Muscle layer of colon (tissue), 2 donors: Measurements from ENCODE around the gene TSLP.

ENCODE experiments used
- H3K27ac ChIP-seq: one replicate; pipeline ENCODE4 v1.7.0; 2013; ENCODE audit warnings: low read depth, mild to moderate bottlenecking, low read length, moderate library complexity
- H3K27me3 ChIP-seq, 2 donors: one replicate each; pipeline ENCODE4 v1.7.0; 2013; ENCODE audit warnings: low read length in 2 of 2, mild to moderate bottlenecking in 2 of 2; ENCODE audit not compliant: insufficient read depth in 2 of 2, control insufficient read depth in 1 of 2
- H3K36me3 ChIP-seq: one replicate; pipeline ENCODE4 v1.7.0; 2013; ENCODE audit warnings: mild to moderate bottlenecking, low read length; ENCODE audit not compliant: insufficient read depth
- H3K4me1 ChIP-seq: one replicate; pipeline ENCODE4 v1.7.0; 2013; ENCODE audit warnings: mild to moderate bottlenecking, low read length; ENCODE audit not compliant: insufficient read depth
- H3K4me3 ChIP-seq, 2 donors: one replicate each; pipeline ENCODE4 v1.7.0; 2013; ENCODE audit warnings: low read length in 2 of 2, low read depth in 1 of 2, mild to moderate bottlenecking in 1 of 2, moderate library complexity in 1 of 2
- H3K9ac ChIP-seq: one replicate; pipeline ENCODE4 v1.7.0; 2013; ENCODE audit warnings: low read length
- H3K9me3 ChIP-seq: one replicate; pipeline ENCODE4 v1.7.0; 2013; ENCODE audit warnings: mild to moderate bottlenecking, low read length
- donor health status: abdominal sarcoma.
- donor health status: Adenocarcinoma of cecum.

TSLP gene

DNA sequence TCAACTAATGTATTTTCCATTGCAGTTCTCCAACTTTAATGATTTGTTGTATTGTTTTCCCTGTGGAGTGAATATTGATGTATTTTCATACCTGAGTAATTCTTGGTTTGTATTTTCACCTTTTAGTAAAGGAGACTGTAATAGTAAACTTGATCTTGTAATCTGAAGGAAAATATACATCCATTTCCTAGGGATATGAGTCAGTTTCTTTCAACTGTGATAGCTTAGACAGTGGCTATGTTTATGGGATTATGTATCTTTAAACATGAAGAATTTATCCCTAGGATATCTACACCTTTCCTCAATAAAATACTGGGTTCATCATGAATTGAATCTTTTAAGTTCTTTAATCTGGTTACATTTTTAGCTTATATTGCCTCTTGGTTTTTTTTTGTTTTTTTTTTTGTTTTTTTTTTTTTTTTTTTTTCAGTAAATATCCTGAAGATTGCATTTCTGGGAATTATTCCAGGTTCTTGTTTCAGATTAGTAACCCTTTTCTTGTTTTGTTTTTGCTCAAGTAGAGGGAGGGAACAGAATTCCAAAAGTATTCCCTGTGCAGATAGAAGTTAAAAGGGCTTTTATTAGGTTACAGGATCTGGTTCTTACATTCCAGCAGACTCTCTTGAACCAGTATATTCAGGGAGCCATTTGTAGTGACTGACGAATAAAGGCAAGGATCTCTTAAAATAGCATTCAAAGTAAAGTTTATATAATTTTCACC is 27.7 kb downstream of the TSLP start:
- Histone ChIP-seq H3K4me3 (no peak overlapping the region), H3K9ac (no peak overlapping the region), H3K4me1 (peaks cover 4% of the 10 kb centered on the region), H3K27me3 (no peaks in the 10 kb centered on the region), H3K27ac (no peak overlapping the region), H3K36me3 (peaks cover 24% of the 10 kb centered on the region), H3K9me3 (no peaks in the 10 kb centered on the region)

- Histone ChIP-seq H3K4me1 (no peaks in the 10 kb centered on the region), H3K9me3 (no peaks in the 10 kb centered on the region), H3K27ac (no peak overlapping the region), H3K27me3 (no peaks in the 10 kb centered on the region), H3K4me3 (no peak overlapping the region), H3K9ac (no peak overlapping the region), H3K36me3 (peaks cover 64% of the 10 kb centered on the region)
Measured at GRCh38 chr5:111106320-111106948, 34.9 kb downstream of the TSLP start.

DNA sequence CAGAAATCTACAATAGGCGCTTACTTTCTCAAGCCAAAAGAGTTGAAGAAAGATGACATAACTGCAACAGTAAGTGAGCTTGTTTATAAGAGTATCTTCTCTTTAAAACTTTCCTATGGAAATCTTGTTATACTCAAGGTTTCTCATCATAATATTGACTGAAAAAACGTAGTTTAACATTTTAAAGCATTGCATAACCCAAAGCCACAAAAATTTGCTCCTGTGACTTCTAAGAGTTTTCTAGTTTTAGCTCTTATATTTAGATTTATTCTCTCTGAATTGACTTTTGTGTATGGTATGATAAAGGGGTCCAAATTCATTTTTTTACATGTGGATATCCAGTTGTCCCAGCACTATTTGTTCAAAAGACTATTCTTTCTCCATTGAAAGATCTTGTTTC is 35.9 kb downstream of the TSLP start:
- no peaks in the 10 kb centered on the region for H3K27me3 ChIP-seq
- peaks cover 62% of the 10 kb centered on the region for H3K36me3 ChIP-seq
- no peaks in the 10 kb centered on the region for H3K4me1 ChIP-seq
- H3K4me3 ChIP-seq = no peak overlapping the region
- no peaks in the 10 kb centered on the region for H3K9me3 ChIP-seq
- no peak overlapping the region for H3K9ac ChIP-seq
- H3K27ac ChIP-seq = no peak overlapping the region

GRCh38 chr5:111111956-111112355 is 40.4 kb downstream of the TSLP start:
- Histone ChIP-seq H3K4me3 (no peak overlapping the region), H3K36me3 (peaks cover 37% of the 10 kb centered on the region), H3K27ac (no peak overlapping the region), H3K9ac (no peak overlapping the region), H3K27me3 (no peaks in the 10 kb centered on the region), H3K9me3 (no peaks in the 10 kb centered on the region), H3K4me1 (no peaks in the 10 kb centered on the region)

- Histone ChIP-seq H3K27me3 (no peaks in the 10 kb centered on the region), H3K4me3 (no peak overlapping the region), H3K27ac (no peak overlapping the region), H3K4me1 (no peaks in the 10 kb centered on the region), H3K9me3 (no peaks in the 10 kb centered on the region), H3K36me3 (peaks cover 32% of the 10 kb centered on the region), H3K9ac (no peak overlapping the region)
Measured at GRCh38 chr5:111113678-111114077, 42.2 kb downstream of the TSLP start.

DNA sequence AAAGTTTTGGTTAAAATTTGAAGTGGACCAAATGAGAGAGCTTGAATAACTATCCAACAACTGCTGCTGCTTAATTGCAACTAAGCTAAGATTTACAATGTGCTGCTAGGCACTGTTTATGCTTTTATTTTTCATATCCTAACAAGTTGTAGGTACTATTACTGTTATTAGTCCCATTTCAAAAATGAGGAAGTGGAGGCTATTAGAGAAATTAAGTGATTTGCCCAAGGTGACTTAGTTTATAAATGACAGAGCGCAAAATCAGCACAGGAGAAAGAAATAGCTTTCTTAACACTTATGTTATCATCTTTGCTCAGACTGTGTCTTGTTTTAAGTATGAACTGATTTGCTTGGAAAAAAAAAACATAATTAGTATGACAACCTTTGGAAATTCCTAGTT is 43.7 kb downstream of the TSLP start:
- peaks cover 35% of the 10 kb centered on the region for H3K36me3 ChIP-seq
- no peak overlapping the region for H3K4me3 ChIP-seq
- H3K4me1 ChIP-seq = peaks cover 7% of the 10 kb centered on the region
- no peaks in the 10 kb centered on the region for H3K9me3 ChIP-seq
- no peak overlapping the region for H3K9ac ChIP-seq
- H3K27ac ChIP-seq = no peak overlapping the region
- H3K27me3 ChIP-seq = no peaks in the 10 kb centered on the region

GRCh38 chr5:111116550-111116949 is 45.0 kb downstream of the TSLP start:
- Histone ChIP-seq H3K27me3 (no peaks in the 10 kb centered on the region), H3K9ac (no peak overlapping the region), H3K36me3 (peaks cover 28% of the 10 kb centered on the region), H3K27ac (no peak overlapping the region), H3K9me3 (no peaks in the 10 kb centered on the region), H3K4me1 (peaks cover 7% of the 10 kb centered on the region), H3K4me3 (no peak overlapping the region)

DNA sequence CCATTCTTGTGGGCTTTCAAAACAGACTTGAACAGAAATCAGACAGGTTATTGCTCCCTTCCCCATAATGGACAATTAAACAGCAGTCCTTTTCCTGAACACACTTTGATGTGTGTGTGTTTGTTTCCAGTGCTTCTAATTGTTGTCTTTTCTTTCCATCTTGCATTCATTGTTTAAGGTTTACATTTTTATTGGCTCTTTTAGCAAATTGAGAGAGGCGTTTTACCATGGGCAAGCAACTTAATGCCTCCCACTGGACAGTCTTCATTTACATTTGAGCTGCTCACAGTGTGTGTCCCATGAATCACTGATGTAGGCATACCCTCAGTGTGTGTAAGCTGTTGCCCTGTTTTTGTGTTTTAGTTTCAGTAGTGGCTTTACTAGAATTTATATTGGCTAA is 45.6 kb downstream of the TSLP start:
- Histone ChIP-seq H3K4me3 (no peak overlapping the region), H3K36me3 (peaks cover 34% of the 10 kb centered on the region), H3K27me3 (no peaks in the 10 kb centered on the region), H3K27ac (no peak overlapping the region), H3K9ac (no peak overlapping the region), H3K9me3 (no peaks in the 10 kb centered on the region), H3K4me1 (peaks cover 7% of the 10 kb centered on the region)

- no peak overlapping the region for H3K4me3 ChIP-seq
- peaks cover 36% of the 10 kb centered on the region for H3K36me3 ChIP-seq
- no peaks in the 10 kb centered on the region for H3K9me3 ChIP-seq
- no peak overlapping the region for H3K27ac ChIP-seq
- no peaks in the 10 kb centered on the region for H3K27me3 ChIP-seq
- H3K4me1 ChIP-seq = peaks cover 7% of the 10 kb centered on the region
- H3K9ac ChIP-seq = no peak overlapping the region
Measured at GRCh38 chr5:111119221-111119620, 47.7 kb downstream of the TSLP start.

- H3K9me3 ChIP-seq = no peaks in the 10 kb centered on the region
- H3K36me3 ChIP-seq = peaks cover 33% of the 10 kb centered on the region
- no peak overlapping the region for H3K4me3 ChIP-seq
- no peak overlapping the region for H3K9ac ChIP-seq
- H3K27me3 ChIP-seq = no peaks in the 10 kb centered on the region
- no peak overlapping the region for H3K27ac ChIP-seq
- H3K4me1 ChIP-seq = peaks cover 7% of the 10 kb centered on the region
Measured at GRCh38 chr5:111119856-111120255, 48.3 kb downstream of the TSLP start.

GRCh38 chr5:111120911-111121310 is 49.4 kb downstream of the TSLP start:
- no peak overlapping the region for H3K4me3 ChIP-seq
- no peak overlapping the region for H3K9ac ChIP-seq
- peaks cover 33% of the 10 kb centered on the region for H3K36me3 ChIP-seq
- no peaks in the 10 kb centered on the region for H3K27me3 ChIP-seq
- no peak overlapping the region for H3K27ac ChIP-seq
- H3K4me1 ChIP-seq = peaks cover 7% of the 10 kb centered on the region
- H3K9me3 ChIP-seq = no peaks in the 10 kb centered on the region

- no peak overlapping the region for H3K27ac ChIP-seq
- peaks cover 43% of the 10 kb centered on the region for H3K36me3 ChIP-seq
- H3K9ac ChIP-seq = no peak overlapping the region
- peaks cover 7% of the 10 kb centered on the region for H3K4me1 ChIP-seq
- H3K9me3 ChIP-seq = no peaks in the 10 kb centered on the region
- H3K4me3 ChIP-seq = no peak overlapping the region
- H3K27me3 ChIP-seq = no peaks in the 10 kb centered on the region
Measured at GRCh38 chr5:111121926-111122325, 50.4 kb downstream of the TSLP start.
